Neutrophil (primary cell): ENCODE measurements around the gene EPS8.

ENCODE experiments used
- H3K27ac ChIP-seq: fragments of 200-600 bp; sonication (generic); 2 replicates; pipeline ENCODE4 v1.5.1; 2016; ENCODE audit warnings: mild to moderate bottlenecking, moderate library complexity
- H3K27me3 ChIP-seq: fragments of 200-600 bp; sonication (generic); 2 replicates; pipeline ENCODE4 v1.6.0; 2016; ENCODE audit warnings: mild to moderate bottlenecking
- H3K36me3 ChIP-seq: fragments of 200-600 bp; sonication (generic); 2 replicates; pipeline ENCODE4 v1.5.1; 2017
- H3K4me1 ChIP-seq, 2 experiments: fragments of 200-600 bp in 1 of 2; sonication (generic) in 1 of 2; 1 replicate in 1 of 2; 2 replicates in 1 of 2; pipeline versions ENCODE4 v1.5.1 to v1.6.1; 2013 to 2016; ENCODE audit warnings: low read depth in 1 of 2, low read length in 1 of 2, mild to moderate bottlenecking in 1 of 2, moderate library complexity in 1 of 2; ENCODE audit not compliant: control insufficient read depth in 1 of 2, insufficient read depth in 1 of 2
- H3K4me3 ChIP-seq, 2 experiments: fragments of 200-600 bp in 1 of 2; sonication (generic) in 1 of 2; 1 replicate in 1 of 2; 2 replicates in 1 of 2; pipeline ENCODE4 v1.5.1; 2013 to 2016; ENCODE audit warnings: low read depth in 1 of 2, low read length in 1 of 2, mild to moderate bottlenecking in 1 of 2, moderate library complexity in 1 of 2
- H3K9me3 ChIP-seq: fragments of 200-600 bp; sonication (generic); 2 replicates; pipeline ENCODE4 v1.5.1; 2016
- CTCF ChIP-seq: fragments of 200-600 bp; sonication (generic); IDR thresholded peaks from 2 replicates; pipeline ENCODE4 v1.5.1; 2016; ENCODE audit warnings: antibody characterized with exemption

The EPS8 gene

GRCh38 chr12:15650399-15651128, 138.6 kb downstream of the EPS8 start:
- Histone ChIP-seq H3K9me3 (no peaks in the 10 kb centered on the region), H3K4me3 (no peak overlapping the region), H3K27me3 (no peaks in the 10 kb centered on the region), H3K4me1 (no peaks in the 10 kb centered on the region), H3K27ac (no peak overlapping the region), H3K36me3 (no peaks in the 10 kb centered on the region)
- TF ChIP-seq CTCF, result no peak

- Histone ChIP-seq H3K4me3 (no peak overlapping the region), H3K9me3 (no peaks in the 10 kb centered on the region), H3K4me1 (no peaks in the 10 kb centered on the region), H3K27ac (no peak overlapping the region), H3K27me3 (no peaks in the 10 kb centered on the region), H3K36me3 (no peaks in the 10 kb centered on the region)
- TF ChIP-seq CTCF, result no peak
These were observed 139.8 kb downstream of the EPS8 start for GRCh38 chr12:15649347-15649746.

- no peaks in the 10 kb centered on the region for H3K9me3 ChIP-seq
- TF ChIP-seq CTCF, result no peak
- no peak overlapping the region for H3K27ac ChIP-seq
- H3K4me1 ChIP-seq, result no peaks in the 10 kb centered on the region
- H3K36me3 ChIP-seq, result no peaks in the 10 kb centered on the region
- no peak overlapping the region for H3K4me3 ChIP-seq
- no peaks in the 10 kb centered on the region for H3K27me3 ChIP-seq
These were observed 140.6 kb downstream of the EPS8 start for GRCh38 chr12:15648558-15648957.

- Histone ChIP-seq H3K27me3 (no peaks in the 10 kb centered on the region), H3K4me1 (no peaks in the 10 kb centered on the region), H3K9me3 (no peaks in the 10 kb centered on the region), H3K4me3 (no peak overlapping the region), H3K27ac (no peak overlapping the region), H3K36me3 (no peaks in the 10 kb centered on the region)
- no peak for TF ChIP-seq CTCF
These were observed 142.6 kb downstream of the EPS8 start for GRCh38 chr12:15646581-15646980.

- no peaks in the 10 kb centered on the region for H3K9me3 ChIP-seq
- no peaks in the 10 kb centered on the region for H3K27me3 ChIP-seq
- no peaks in the 10 kb centered on the region for H3K36me3 ChIP-seq
- no peaks in the 10 kb centered on the region for H3K4me1 ChIP-seq
- no peak overlapping the region for H3K4me3 ChIP-seq
- no peak overlapping the region for H3K27ac ChIP-seq
- TF ChIP-seq CTCF, result no peak
These were observed 144.5 kb downstream of the EPS8 start for GRCh38 chr12:15644700-15645099.
